ENCODE data around the gene FZR1.

The FZR1 gene

DNA sequence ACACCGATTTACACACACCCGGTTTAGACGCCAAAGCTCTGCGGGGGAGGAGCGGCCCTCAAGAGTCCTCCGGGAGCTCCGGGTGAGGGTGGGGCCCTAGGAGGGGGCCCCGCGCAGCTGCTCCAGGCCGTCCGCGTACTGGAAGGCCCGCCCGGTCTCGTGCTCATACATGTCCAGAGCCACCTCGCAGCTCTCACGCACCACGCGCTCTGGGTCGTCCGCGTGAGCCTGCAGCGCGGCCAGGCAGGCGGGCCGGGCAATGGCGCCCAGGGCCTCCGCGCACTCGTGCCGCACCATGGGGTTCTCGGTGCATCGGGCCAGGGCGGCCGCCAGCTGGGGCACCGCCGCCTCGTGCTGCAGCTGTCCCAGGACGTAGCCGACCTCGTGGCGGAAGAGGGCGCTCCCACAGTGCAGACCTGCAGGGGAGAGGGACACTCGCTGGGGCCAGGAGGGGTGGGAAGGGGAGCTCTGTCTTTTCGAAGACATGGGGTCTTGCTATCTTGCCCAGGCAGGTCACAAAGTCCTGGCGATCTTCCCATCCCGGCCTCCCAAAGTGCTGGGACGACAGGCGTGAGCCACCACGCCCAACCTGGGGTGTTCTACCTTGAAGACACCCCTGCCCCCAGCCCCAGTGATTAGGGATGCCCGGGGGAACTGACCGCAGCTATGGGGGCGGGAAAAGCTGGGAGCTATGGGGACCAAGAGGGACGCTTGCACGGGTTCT is 14.6 kb upstream of the FZR1 start:
- no peak overlapping the region for H3K4me3 ChIP-seq (ENCODE audit: control insufficient read depth in 1 of 7, extremely low read depth in 1 of 7, insufficient read depth in 4 of 7, low read depth in 2 of 7, low read length in 6 of 7)
- ChIA-PET CTCF (interaction anchor here (0.6 to 1.2 kb wide), 6 partner anchors 8 to 205 kb away, joined by 3 to 4 read pairs (median 3); partner anchors contain the start of gene SMIM44), POLR2A (interaction anchor here (0.5 kb wide), 1 partner anchor 515 kb away, joined by 3 read pairs; no protein-coding TSS in a partner anchor)
- H3K9me3 ChIP-seq (ENCODE audit: control extremely low read depth in 1 of 5, control insufficient read depth in 4 of 5, insufficient read depth in 2 of 5, low read depth in 1 of 5, low read length in 4 of 5) = no peaks in the 10 kb centered on the region
- H3K27me3 ChIP-seq (replicated peaks in 2 of 5; ENCODE audit: control insufficient read depth in 4 of 5, insufficient read depth in 5 of 5, low read length in 4 of 5) = no peaks in the 10 kb centered on the region
- no peak for DNase-seq
- H3K36me3 ChIP-seq (ENCODE audit: control insufficient read depth in 4 of 4, insufficient read depth in 4 of 4, low read length in 3 of 4) = peaks cover 2 to 57% (median 40%) of the 10 kb centered on the region in 4 experiments
- WGBS (ENCODE audit: insufficient coverage) = 97% methylated on average over 53 of the region's 55 CpGs
- H3K27ac ChIP-seq (ENCODE audit: insufficient read depth in 1 of 2, low read depth in 1 of 2, low read length in 2 of 2, poor library complexity in 1 of 2, severe bottlenecking in 2 of 2) = no peak overlapping the region
- H3K4me1 ChIP-seq (ENCODE audit: control extremely low read depth in 1 of 4, control insufficient read depth in 4 of 4, insufficient read depth in 4 of 4, low read length in 3 of 4) = no peaks in the 10 kb centered on the region

DNA sequence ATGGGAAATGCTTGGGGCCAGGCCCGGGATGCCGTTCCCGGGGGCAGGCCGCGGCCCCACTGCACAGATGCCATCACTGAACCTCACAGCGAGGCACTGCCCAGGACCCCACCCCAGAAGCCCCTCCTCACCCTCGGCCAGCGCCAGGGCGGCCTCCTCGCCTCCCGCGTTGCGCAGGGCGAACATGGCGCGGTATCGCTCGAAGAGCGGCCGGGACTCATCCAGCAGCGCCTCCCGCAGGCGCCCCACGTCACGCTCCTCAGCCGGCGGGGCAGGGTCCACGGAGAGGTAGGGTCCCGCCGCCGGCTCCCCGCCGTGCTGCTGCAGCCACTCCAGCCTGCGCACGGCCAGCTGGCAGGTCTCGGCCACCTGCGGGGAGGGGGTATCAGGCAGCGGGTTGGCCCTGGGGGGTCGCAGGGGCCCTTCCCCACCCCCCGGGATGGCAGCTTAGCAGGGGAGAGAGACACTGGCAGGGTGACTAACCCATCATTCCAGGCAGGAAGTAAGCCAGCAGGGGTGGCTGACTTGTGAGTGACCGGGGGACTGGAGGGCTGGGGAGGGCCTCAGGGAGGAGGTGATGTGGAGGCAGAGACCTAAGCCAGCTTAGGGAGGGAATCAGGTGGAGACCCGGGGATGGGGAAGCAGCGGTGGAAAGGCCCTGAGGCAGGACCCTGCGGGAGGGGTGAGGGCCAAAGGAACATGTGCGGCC is 13.8 kb upstream of the FZR1 start:
- WGBS (ENCODE audit: insufficient coverage) = 95% methylated on average over 25 of the region's 45 CpGs
- no peaks in the 10 kb centered on the region for H3K27me3 ChIP-seq (replicated peaks in 2 of 5; ENCODE audit: control insufficient read depth in 4 of 5, insufficient read depth in 5 of 5, low read length in 4 of 5)
- H3K36me3 ChIP-seq (ENCODE audit: control insufficient read depth in 4 of 4, insufficient read depth in 4 of 4, low read length in 3 of 4) = peaks cover 2 to 61% (median 43%) of the 10 kb centered on the region in 4 experiments
- ChIA-PET CTCF (interaction anchor here (1.2 to 1.3 kb wide), 2 partner anchors 9 to 13 kb away, joined by 3 to 4 read pairs; partner anchors contain the start of gene SMIM44), POLR2A (no interaction called here)
- no peak for DNase-seq
- no peak overlapping the region for H3K27ac ChIP-seq (ENCODE audit: insufficient read depth in 1 of 2, low read depth in 1 of 2, low read length in 2 of 2, poor library complexity in 1 of 2, severe bottlenecking in 2 of 2)
- no peaks in the 10 kb centered on the region for H3K4me1 ChIP-seq (ENCODE audit: control extremely low read depth in 1 of 4, control insufficient read depth in 4 of 4, insufficient read depth in 4 of 4, low read length in 3 of 4)
- H3K9me3 ChIP-seq (ENCODE audit: control extremely low read depth in 1 of 5, control insufficient read depth in 4 of 5, insufficient read depth in 2 of 5, low read depth in 1 of 5, low read length in 4 of 5) = no peaks in the 10 kb centered on the region
- H3K4me3 ChIP-seq (ENCODE audit: control insufficient read depth in 1 of 7, extremely low read depth in 1 of 7, insufficient read depth in 4 of 7, low read depth in 2 of 7, low read length in 6 of 7) = no peak overlapping the region

DNA sequence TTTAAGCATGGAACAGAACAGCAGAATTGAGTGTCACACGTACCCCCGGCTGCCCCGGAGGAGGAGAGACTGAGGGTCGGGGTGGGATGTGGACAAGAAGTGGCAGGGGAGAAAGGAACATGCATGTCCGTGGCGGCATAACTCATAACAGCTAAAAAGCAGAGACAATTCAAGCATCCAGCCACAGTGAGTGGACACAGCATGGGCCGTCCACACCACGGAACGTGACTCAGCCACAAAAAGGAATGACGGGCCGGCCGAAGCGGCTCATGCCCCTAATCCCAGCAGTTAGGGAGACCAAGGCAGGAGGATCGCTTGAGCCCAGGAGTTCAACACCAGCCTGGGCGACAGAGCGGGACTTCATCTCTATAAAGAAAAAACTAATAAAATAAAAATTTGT is 13.2 kb upstream of the FZR1 start:
- ChIA-PET POLR2A (no interaction called here), CTCF (interaction anchor here (1.3 to 2.6 kb wide), 2 partner anchors 9 to 14 kb away, joined by 4 to 13 read pairs; partner anchors contain the start of gene SMIM44)
- Histone ChIP-seq H3K4me1 (ENCODE audit: control extremely low read depth in 1 of 4, control insufficient read depth in 4 of 4, insufficient read depth in 4 of 4, low read length in 3 of 4) (no peaks in the 10 kb centered on the region), H3K27ac (ENCODE audit: insufficient read depth in 1 of 2, low read depth in 1 of 2, low read length in 2 of 2, poor library complexity in 1 of 2, severe bottlenecking in 2 of 2) (no peak overlapping the region), H3K27me3 (replicated peaks in 2 of 5; ENCODE audit: control insufficient read depth in 4 of 5, insufficient read depth in 5 of 5, low read length in 4 of 5) (no peaks in the 10 kb centered on the region), H3K4me3 (ENCODE audit: control insufficient read depth in 1 of 7, extremely low read depth in 1 of 7, insufficient read depth in 4 of 7, low read depth in 2 of 7, low read length in 6 of 7) (no peak overlapping the region), H3K9me3 (ENCODE audit: control extremely low read depth in 1 of 5, control insufficient read depth in 4 of 5, insufficient read depth in 2 of 5, low read depth in 1 of 5, low read length in 4 of 5) (no peaks in the 10 kb centered on the region), H3K36me3 (ENCODE audit: control insufficient read depth in 4 of 4, insufficient read depth in 4 of 4, low read length in 3 of 4) (peaks cover 2 to 63% (median 44%) of the 10 kb centered on the region in 4 experiments)
- DNase-seq = no peak
- 94% methylated on average over 8 of the region's 16 CpGs for WGBS (ENCODE audit: insufficient coverage)

DNA sequence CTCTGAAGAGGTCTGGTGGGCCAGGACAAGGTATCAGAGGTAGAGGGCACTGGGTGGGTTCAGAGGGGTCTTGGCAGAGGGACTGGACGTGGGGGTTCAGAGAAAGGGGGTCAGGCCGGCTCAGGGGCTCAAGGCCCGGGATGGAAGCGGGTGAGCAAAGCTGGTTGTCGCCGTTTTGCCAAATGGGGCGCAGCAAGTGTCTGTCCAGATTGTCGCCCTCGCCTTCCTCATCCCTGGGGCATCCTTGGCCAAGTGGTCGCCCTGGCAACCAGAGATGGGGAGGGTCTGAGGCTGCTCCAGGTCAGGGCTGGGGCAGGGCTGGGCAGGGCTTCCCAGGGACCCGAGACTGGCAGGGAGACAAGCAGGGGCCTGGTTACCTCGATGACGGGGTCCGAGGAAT is 12.5 kb upstream of the FZR1 start:
- Histone ChIP-seq H3K27ac (ENCODE audit: insufficient read depth in 1 of 2, low read depth in 1 of 2, low read length in 2 of 2, poor library complexity in 1 of 2, severe bottlenecking in 2 of 2) (no peak overlapping the region), H3K36me3 (ENCODE audit: control insufficient read depth in 4 of 4, insufficient read depth in 4 of 4, low read length in 3 of 4) (peaks cover 2 to 63% (median 41%) of the 10 kb centered on the region in 4 experiments), H3K27me3 (replicated peaks in 2 of 5; ENCODE audit: control insufficient read depth in 4 of 5, insufficient read depth in 5 of 5, low read length in 4 of 5) (no peaks in the 10 kb centered on the region), H3K9me3 (ENCODE audit: control extremely low read depth in 1 of 5, control insufficient read depth in 4 of 5, insufficient read depth in 2 of 5, low read depth in 1 of 5, low read length in 4 of 5) (no peaks in the 10 kb centered on the region), H3K4me1 (ENCODE audit: control extremely low read depth in 1 of 4, control insufficient read depth in 4 of 4, insufficient read depth in 4 of 4, low read length in 3 of 4) (no peaks in the 10 kb centered on the region), H3K4me3 (ENCODE audit: control insufficient read depth in 1 of 7, extremely low read depth in 1 of 7, insufficient read depth in 4 of 7, low read depth in 2 of 7, low read length in 6 of 7) (no peak overlapping the region)
- ChIA-PET POLR2A (no interaction called here), CTCF (interaction anchor here (2.6 kb wide), 1 partner anchor 9 kb away, joined by 13 read pairs; the partner anchor contains the start of gene SMIM44)
- DNase-seq = no peak
- 95% methylated on average over 14 of the region's 14 CpGs for WGBS (ENCODE audit: insufficient coverage)

DNA sequence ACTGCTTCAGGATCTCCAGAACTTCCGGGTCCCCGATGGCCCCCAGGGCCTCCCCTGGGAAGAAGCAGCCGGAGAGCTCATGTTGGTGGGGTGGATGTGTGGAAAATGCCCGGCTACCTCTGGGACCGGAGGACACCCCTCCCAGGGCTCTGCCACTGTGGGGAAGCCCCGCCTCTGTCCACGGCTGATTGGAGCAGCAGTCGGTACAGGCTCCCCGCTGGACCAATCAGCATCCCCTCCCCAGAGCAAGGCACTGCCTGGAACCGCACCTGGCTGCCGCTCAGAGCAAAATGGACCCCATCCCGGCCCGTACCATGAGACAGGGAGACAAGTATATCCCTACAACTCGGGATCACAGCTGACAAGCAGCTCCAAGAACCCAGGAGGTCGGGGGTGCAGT is 12.1 kb upstream of the FZR1 start:
- Histone ChIP-seq H3K4me1 (ENCODE audit: control extremely low read depth in 1 of 4, control insufficient read depth in 4 of 4, insufficient read depth in 4 of 4, low read length in 3 of 4) (peaks cover 0 to under 1% (median 0%) of the 10 kb centered on the region in 4 experiments), H3K27ac (ENCODE audit: insufficient read depth in 1 of 2, low read depth in 1 of 2, low read length in 2 of 2, poor library complexity in 1 of 2, severe bottlenecking in 2 of 2) (no peak overlapping the region), H3K27me3 (replicated peaks in 2 of 5; ENCODE audit: control insufficient read depth in 4 of 5, insufficient read depth in 5 of 5, low read length in 4 of 5) (no peaks in the 10 kb centered on the region), H3K4me3 (ENCODE audit: control insufficient read depth in 1 of 7, extremely low read depth in 1 of 7, insufficient read depth in 4 of 7, low read depth in 2 of 7, low read length in 6 of 7) (no peak overlapping the region), H3K9me3 (ENCODE audit: control extremely low read depth in 1 of 5, control insufficient read depth in 4 of 5, insufficient read depth in 2 of 5, low read depth in 1 of 5, low read length in 4 of 5) (no peaks in the 10 kb centered on the region), H3K36me3 (ENCODE audit: control insufficient read depth in 4 of 4, insufficient read depth in 4 of 4, low read length in 3 of 4) (peaks cover 2 to 63% (median 41%) of the 10 kb centered on the region in 4 experiments)
- no peak for DNase-seq
- CTCF ChIA-PET = interaction anchor here (2.6 kb wide), 1 partner anchor 10 kb away, joined by 13 read pairs; the partner anchor contains the start of gene SMIM44
- POLR2A ChIA-PET = interaction anchor here (0.7 kb wide), 1 partner anchor 172 kb away, joined by 8 read pairs; no protein-coding TSS in a partner anchor
- WGBS (ENCODE audit: insufficient coverage) = 98% methylated on average over 10 of the region's 15 CpGs

DNA sequence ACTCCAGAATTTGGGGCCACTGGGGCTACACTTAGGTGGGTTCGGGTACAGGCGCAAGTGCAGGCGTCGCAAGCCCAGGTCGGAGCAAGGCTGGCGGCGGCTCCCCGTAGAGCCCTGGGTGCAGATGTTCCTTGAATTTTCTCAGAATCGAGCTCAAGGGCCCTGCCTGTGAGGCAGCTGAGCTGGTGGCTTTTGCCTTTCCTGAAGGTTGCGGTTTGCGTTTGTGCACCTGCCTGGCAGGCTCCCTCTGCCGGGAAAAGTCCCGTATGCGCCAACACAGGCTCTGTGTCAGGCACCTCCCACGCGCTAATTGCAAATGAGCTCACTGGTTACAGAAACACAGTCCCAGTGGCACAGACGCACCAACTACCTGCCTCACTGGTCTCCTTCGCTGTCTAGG is 11.6 kb upstream of the FZR1 start:
- H3K36me3 ChIP-seq (ENCODE audit: control insufficient read depth in 4 of 4, insufficient read depth in 4 of 4, low read length in 3 of 4) = peaks cover 2 to 63% (median 41%) of the 10 kb centered on the region in 4 experiments
- DNase-seq = no peak

More for the DNA sequence above, 11.6 kb upstream of the FZR1 start:
- Histone ChIP-seq H3K9me3 (ENCODE audit: control extremely low read depth in 1 of 5, control insufficient read depth in 4 of 5, insufficient read depth in 2 of 5, low read depth in 1 of 5, low read length in 4 of 5) (no peaks in the 10 kb centered on the region), H3K4me1 (ENCODE audit: control extremely low read depth in 1 of 4, control insufficient read depth in 4 of 4, insufficient read depth in 4 of 4, low read length in 3 of 4) (peaks cover 0 to 5% (median 2%) of the 10 kb centered on the region in 4 experiments), H3K27ac (ENCODE audit: insufficient read depth in 1 of 2, low read depth in 1 of 2, low read length in 2 of 2, poor library complexity in 1 of 2, severe bottlenecking in 2 of 2) (no peak overlapping the region), H3K4me3 (ENCODE audit: control insufficient read depth in 1 of 7, extremely low read depth in 1 of 7, insufficient read depth in 4 of 7, low read depth in 2 of 7, low read length in 6 of 7) (no peak overlapping the region), H3K27me3 (replicated peaks in 2 of 5; ENCODE audit: control insufficient read depth in 4 of 5, insufficient read depth in 5 of 5, low read length in 4 of 5) (no peaks in the 10 kb centered on the region)
- ChIA-PET CTCF (interaction anchor here (0.6 to 2.6 kb wide), 2 partner anchors 10 to 160 kb away, joined by 3 to 13 read pairs; partner anchors contain the start of gene SMIM44), POLR2A (interaction anchor here (0.7 kb wide), 1 partner anchor 171 kb away, joined by 8 read pairs; no protein-coding TSS in a partner anchor)
- 96% methylated on average over 18 of the region's 18 CpGs for WGBS (ENCODE audit: insufficient coverage)
